Natural killer cell (primary cell): ENCODE results near the gene ARHGAP32. TPM values are rescaled to one million over a fixed set of nuclear protein-coding genes. Genes with fewer than 3 reads are reported as not detected.
"Not testable (repeated sequence)": the region's sequence is repeated elsewhere in the genome, so short reads cannot be mapped to it uniquely, and the experiment has no call there.

Experiments used
- ATAC-seq, 3 donors: fragments of 150-1000 bp in 2 of 3; fragments of 200-7000 bp in 1 of 3; cut with Tn5 transposase; 1 replicate in 1 of 3; 2 replicates in 2 of 3; pipeline ENCODE4 v1.10.0; 2021; ENCODE audit warnings: mild to moderate bottlenecking in 2 of 3, moderate library complexity in 2 of 3
- DNase-seq, 2 donors: peaks; one replicate each; pipeline versions ENCODE4 v3.0.0 to v3.0.0-alpha.2; 2013 to 2021; ENCODE audit warnings: mixed read lengths in 1 of 2
- H3K27ac ChIP-seq: one replicate; pipeline ENCODE4 v1.5.1; 2013; ENCODE audit warnings: mild to moderate bottlenecking, low read length
- H3K27me3 ChIP-seq: one replicate; pipeline ENCODE4 v1.6.1; 2013; ENCODE audit warnings: low read length; ENCODE audit not compliant: control insufficient read depth, insufficient read depth
- H3K36me3 ChIP-seq: one replicate; pipeline ENCODE4 v1.6.1; 2013; ENCODE audit warnings: low read length; ENCODE audit not compliant: control insufficient read depth, insufficient read depth
- H3K4me1 ChIP-seq: one replicate; pipeline ENCODE4 v1.6.1; 2013; ENCODE audit warnings: low read length; ENCODE audit not compliant: control insufficient read depth, insufficient read depth
- H3K4me3 ChIP-seq: one replicate; pipeline ENCODE4 v1.5.1; 2013; ENCODE audit warnings: low read length
- H3K9me3 ChIP-seq: one replicate; pipeline ENCODE4 v1.6.1; 2013; ENCODE audit warnings: low read length; ENCODE audit not compliant: control insufficient read depth, insufficient read depth
- H3K27ac Mint-ChIP-seq, 2 donors: one replicate each; pipeline ENCODE4 v1.8.0; 2022; ENCODE audit warnings: mild to moderate bottlenecking in 2 of 2, mixed read lengths in 2 of 2, moderate library complexity in 1 of 2
- H3K27me3 Mint-ChIP-seq, 2 donors: one replicate each; pipeline ENCODE4 v1.8.0; 2022; ENCODE audit warnings: low read depth in 2 of 2, mixed read lengths in 2 of 2
- H3K36me3 Mint-ChIP-seq: one replicate; pipeline ENCODE4 v1.8.0; 2022; ENCODE audit warnings: mixed read lengths
- H3K4me1 Mint-ChIP-seq, 2 donors: one replicate each; pipeline ENCODE4 v1.8.0; 2022; ENCODE audit warnings: mixed read lengths in 2 of 2
- H3K4me3 Mint-ChIP-seq: one replicate; pipeline ENCODE4 v1.8.0; 2022; ENCODE audit warnings: mild to moderate bottlenecking, moderate library complexity, mixed read lengths
- H3K9me3 Mint-ChIP-seq, 2 donors: one replicate each; pipeline ENCODE4 v1.8.0; 2022; ENCODE audit warnings: mixed read lengths in 2 of 2
- WGBS: methylation state at CpG from one replicate; pipeline ENCODE4 v1.1.7; 2013; ENCODE audit warnings: missing lambda C conversion rate; ENCODE audit not compliant: insufficient coverage; 5-methylcytosine and 5-hydroxymethylcytosine counted together
- intact Hi-C: fragments of 100-400 bp; cut with micrococcal nuclease; formaldehyde crosslinking; loops from one replicate; pipeline ENCODE4 v1.14.2; 2022
- total RNA-seq, 4 donors: library from RNA; stranded (reverse); fragments of 120-200 nt in 1 of 4; gene quantifications; one replicate each; pipeline versions ENCODE4 v1.2.3 to v1.2.4, GENCODE V29; 2013 to 2022
- TF ChIP-seq, protein P1 (sequence below): fragments of 200-600 bp; IDR thresholded peaks from one replicate; pipeline ENCODE4 v1.8.0; 2022; ENCODE audit warnings: antibody characterized with exemption

The ARHGAP32 gene
- total RNA-seq, 3 donors from 2014 or later (not counting 1 experiment from before 2014, with no cell fraction given): 2.5 to 4.6 (median 2.7) TPM

- no peaks in the 10 kb centered on the region for H3K27me3 Mint-ChIP-seq
- Histone ChIP-seq H3K27ac (no peak overlapping the region), H3K4me1 (no peaks in the 10 kb centered on the region), H3K4me3 (no peak overlapping the region), H3K36me3 (no peaks in the 10 kb centered on the region), H3K9me3 (no peaks in the 10 kb centered on the region), H3K27me3 (no peaks in the 10 kb centered on the region)
- no peak overlapping the region for H3K27ac Mint-ChIP-seq
- whole genome bisulfite sequencing: 96% methylated on average over 5 of the region's 8 CpGs
- ATAC-seq (no peak), DNase-seq (no peak)
- peaks cover 0 to 3% of the 10 kb centered on the region in 2 donors for H3K9me3 Mint-ChIP-seq
- intact Hi-C loops: no loop called here
- TF ChIP-seq, protein P1, sequence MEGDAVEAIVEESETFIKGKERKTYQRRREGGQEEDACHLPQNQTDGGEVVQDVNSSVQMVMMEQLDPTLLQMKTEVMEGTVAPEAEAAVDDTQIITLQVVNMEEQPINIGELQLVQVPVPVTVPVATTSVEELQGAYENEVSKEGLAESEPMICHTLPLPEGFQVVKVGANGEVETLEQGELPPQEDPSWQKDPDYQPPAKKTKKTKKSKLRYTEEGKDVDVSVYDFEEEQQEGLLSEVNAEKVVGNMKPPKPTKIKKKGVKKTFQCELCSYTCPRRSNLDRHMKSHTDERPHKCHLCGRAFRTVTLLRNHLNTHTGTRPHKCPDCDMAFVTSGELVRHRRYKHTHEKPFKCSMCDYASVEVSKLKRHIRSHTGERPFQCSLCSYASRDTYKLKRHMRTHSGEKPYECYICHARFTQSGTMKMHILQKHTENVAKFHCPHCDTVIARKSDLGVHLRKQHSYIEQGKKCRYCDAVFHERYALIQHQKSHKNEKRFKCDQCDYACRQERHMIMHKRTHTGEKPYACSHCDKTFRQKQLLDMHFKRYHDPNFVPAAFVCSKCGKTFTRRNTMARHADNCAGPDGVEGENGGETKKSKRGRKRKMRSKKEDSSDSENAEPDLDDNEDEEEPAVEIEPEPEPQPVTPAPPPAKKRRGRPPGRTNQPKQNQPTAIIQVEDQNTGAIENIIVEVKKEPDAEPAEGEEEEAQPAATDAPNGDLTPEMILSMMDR: no peak
- H3K4me3 Mint-ChIP-seq: no peak overlapping the region
- no peaks in the 10 kb centered on the region for H3K36me3 Mint-ChIP-seq
- no peaks in the 10 kb centered on the region for H3K4me1 Mint-ChIP-seq
Observed at GRCh38 chr11:129141748-129142523, 50.2 kb downstream of the ARHGAP32 start.

DNA sequence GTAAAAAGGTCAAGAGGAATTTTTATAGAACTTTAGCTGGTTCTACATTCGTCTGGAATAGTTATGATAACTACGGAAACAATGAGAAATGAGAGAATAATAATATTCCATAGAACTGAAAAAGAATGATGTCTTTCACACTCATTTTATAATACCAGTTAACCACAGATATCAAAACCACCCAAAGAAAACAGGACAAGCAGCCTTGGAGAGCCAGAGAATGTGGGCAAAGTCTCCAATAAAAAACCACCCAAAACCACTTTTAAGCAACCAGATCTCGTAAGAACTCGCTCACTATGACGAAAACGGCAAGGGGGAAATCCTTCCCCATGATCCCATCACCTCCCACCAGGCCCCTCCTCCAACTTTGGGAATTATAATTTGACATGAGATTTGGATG, 60.8 kb downstream of the ARHGAP32 start:
- Histone ChIP-seq H3K27ac (no peak overlapping the region), H3K9me3 (no peaks in the 10 kb centered on the region), H3K36me3 (no peaks in the 10 kb centered on the region), H3K4me1 (no peaks in the 10 kb centered on the region), H3K4me3 (no peak overlapping the region), H3K27me3 (no peaks in the 10 kb centered on the region)
- Mint-ChIP-seq H3K4me3 (no peak overlapping the region), H3K27ac (no peak overlapping the region), H3K4me1 (no peaks in the 10 kb centered on the region), H3K36me3 (no peaks in the 10 kb centered on the region), H3K9me3 (no peaks in the 10 kb centered on the region), H3K27me3 (peaks cover 3 to 6% of the 10 kb centered on the region in 2 donors)
- TF ChIP-seq, protein P1: no peak
- ATAC-seq: no peak
- no peak for DNase-seq
- 54% methylated on average over 3 of the region's 6 CpGs for WGBS
- intact Hi-C loops: no loop called here

GRCh38 chr11:129128881-129129620, 63.1 kb downstream of the ARHGAP32 start:
- H3K36me3 ChIP-seq, H3K4me1 Mint-ChIP-seq, H3K36me3 Mint-ChIP-seq, H3K9me3 ChIP-seq, H3K9me3 Mint-ChIP-seq, ATAC-seq, H3K4me3 ChIP-seq, H3K27me3 Mint-ChIP-seq, intact Hi-C loops, H3K27me3 ChIP-seq, H3K4me1 ChIP-seq, H3K27ac ChIP-seq, DNase-seq, H3K27ac Mint-ChIP-seq, H3K4me3 Mint-ChIP-seq: not testable (repeated sequence)
- WGBS: 96% methylated on average over 48 of the region's 51 CpGs

DNA sequence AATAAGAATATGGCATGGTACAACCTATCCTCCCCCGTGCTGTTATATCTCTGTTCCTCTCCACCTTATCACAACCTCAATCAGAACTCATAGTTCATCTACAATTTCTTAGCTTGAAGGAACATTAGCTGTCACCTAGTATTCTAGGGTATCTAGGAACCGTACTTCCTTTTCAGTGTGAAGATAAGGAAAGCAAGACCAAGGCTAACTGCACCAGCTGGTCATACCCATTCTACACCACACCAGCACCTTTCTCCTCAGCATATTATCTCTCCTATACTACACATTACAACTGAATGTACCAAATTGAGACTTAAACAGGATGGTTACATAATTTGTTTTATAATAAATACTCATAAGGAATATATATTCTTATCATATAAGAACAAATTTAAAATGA, 73.1 kb downstream of the ARHGAP32 start:
- DNase-seq (no peak), ATAC-seq (no peak)
- no peaks in the 10 kb centered on the region for H3K9me3 ChIP-seq
- Mint-ChIP-seq H3K4me1 (no peaks in the 10 kb centered on the region), H3K4me3 (no peak overlapping the region), H3K36me3 (no peaks in the 10 kb centered on the region), H3K27me3 (no peaks in the 10 kb centered on the region), H3K27ac (no peak overlapping the region), H3K9me3 (no peaks in the 10 kb centered on the region)
- TF ChIP-seq, protein P1: no peak
- H3K27ac ChIP-seq: no peak overlapping the region
- H3K4me3 ChIP-seq: no peak overlapping the region
- no peaks in the 10 kb centered on the region for H3K4me1 ChIP-seq
- intact Hi-C loops: loop anchor here (5.0 kb wide), 1 partner anchor 578 kb away; no protein-coding TSS in a partner anchor
- WGBS: 66% methylated on average over 2 of the region's 2 CpGs
- no peaks in the 10 kb centered on the region for H3K36me3 ChIP-seq
- H3K27me3 ChIP-seq: no peaks in the 10 kb centered on the region
